Superior temporal gyrus (tissue), 1 donor: ENCODE results near the gene MAMSTR.
"Not testable (repeated sequence)": the region's sequence is repeated elsewhere in the genome, so short reads cannot be mapped to it uniquely, and the experiment has no call there.

Experiments
- DNase-seq: peaks from one replicate; pipeline ENCODE4 v3.0.0-alpha.2; 2016; ENCODE audit errors: extremely low spot score

MAMSTR gene

DNA sequence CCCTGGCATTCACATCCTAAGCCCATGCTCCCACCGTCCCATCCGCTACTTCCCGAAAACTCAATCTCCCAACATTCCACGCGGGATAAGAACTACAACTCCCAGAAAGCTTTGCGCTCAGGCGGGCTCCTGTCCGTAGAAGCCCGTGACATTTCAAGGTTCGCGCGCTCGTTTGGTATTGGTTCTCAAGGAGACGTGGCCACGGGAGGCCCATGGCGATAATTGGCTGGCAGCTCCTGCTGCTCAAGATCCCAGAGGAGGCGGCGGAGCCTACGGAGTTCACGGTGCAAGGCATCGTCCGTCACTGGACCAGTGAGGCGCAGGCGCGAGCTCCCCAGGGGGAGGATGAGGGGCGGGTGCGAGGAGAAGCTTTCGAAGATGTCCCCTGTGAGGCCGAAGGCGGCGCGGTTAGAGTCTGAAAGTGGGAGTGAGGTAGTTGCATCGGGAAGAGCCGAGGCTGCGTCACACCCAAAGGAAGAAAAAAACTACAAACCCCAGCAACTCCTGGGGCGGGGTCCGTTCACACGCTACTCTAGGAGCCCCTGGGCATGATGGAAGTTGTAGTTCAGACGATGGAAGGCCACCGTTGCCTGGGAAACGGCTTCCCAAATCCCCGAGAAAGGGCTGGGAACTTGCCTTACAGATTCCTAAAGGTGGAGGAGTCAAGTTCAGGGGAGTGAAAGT is 1.2 kb upstream of the MAMSTR start:
- DNase-seq = peak; percentile 100

DNA sequence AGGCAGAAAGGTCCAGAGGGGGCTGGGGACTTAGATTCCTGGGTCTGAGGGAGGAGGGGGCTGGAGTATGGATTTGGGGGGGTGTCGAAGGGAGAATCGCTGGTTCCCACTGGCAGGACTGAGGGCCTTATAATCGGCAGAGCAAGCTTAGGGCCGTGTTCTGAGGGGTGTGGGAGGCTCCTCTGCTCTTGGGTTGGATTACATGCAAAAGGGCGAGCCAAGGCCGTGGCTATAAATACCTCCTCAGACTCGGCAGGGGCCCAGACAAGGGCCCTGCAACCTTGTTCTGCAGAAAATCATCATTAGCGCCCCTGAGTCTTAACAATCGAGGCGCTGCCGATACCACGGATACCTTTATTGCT is 707 bp upstream of the MAMSTR start:
- DNase-seq = no peak

DNA sequence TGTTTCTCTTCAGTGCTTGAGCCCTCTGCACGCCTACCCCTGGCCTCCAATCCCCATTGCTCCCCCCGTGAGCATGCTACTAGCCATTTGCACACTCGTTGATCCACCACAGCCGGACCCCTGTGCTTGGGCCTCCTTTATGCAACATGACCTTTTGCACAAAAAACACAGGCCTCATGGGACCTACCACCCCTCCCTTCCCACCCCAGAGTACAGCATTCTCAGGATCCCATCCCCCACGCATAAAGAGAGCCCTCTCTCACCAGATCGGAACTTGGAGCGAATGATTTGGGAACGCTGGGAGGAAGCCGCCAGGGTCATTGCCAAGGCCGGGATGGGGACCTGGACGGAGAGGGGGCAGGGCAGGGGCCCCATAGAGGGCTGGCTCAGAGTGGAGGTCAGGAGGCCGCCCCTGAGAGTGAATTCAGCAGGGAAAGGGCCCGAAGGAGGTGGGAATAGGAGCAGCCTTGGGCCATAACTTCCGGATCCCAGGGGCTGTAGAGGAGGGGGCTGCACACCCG is 754 bp downstream of the MAMSTR start:
- DNase-seq = no peak

- not testable (repeated sequence) for DNase-seq
Observed at GRCh38 chr19:48718106-48718505, 1.4 kb downstream of the MAMSTR start.

DNA sequence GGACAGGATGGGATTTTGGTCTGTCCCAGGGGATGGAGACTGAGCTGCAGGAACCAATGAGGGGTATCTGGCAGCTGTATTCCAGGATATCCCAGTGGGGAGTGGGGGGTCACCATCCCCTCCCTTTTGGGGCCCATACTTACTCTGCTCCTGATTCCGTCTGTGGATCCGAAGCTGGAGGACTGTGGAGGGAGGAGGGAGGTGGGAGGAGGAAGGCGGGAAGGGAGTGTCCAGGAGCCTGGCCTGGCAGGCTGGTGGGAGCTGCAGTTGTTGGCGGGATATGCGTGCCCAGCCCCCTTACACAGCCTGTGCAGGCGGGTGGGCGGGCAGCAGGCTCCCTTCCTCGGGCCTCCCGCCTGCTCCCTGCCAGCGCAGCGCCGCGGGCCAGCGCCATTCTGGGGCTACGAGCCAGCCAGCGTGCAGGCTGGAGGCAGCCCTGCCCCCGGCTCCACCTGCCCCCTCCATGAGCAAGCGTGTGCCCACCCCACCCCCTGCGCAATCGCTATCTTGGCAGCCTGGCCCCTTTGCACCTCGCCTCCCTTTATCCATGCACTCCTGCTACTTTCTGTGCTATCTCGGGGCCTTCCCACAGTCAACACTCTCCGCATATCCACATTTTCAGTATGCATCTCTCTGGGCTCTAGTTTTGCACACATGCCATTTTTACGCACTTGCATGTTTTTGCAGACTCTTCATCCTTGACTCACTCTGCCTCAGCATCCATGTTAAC is 2.8 kb downstream of the MAMSTR start:
- DNase-seq = peak; percentile 40

DNA sequence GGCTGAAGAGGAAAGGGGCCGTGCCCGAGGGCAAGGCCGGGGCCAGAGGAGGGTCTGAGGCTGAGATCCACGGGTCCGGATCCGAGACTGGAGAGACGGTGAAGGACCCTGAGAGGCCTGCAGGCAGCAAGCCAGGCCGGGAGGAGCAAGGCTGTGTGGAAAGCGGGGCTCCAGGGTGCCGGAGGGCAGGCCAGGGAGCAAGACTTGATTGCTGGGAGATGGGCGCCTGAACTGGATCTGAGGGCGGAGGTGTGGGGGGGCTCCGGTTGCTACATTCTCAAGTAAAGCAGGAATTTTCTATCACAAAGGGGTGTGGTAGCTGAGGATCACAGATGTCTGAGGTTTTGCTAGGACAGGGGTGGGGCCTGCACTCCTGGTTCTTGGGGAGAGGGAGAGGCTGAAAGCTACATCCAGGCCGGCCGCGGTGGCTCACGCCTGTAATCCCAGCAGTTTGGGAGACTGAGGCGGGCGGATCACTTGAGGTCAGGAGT is 3.8 kb downstream of the MAMSTR start:
- DNase-seq = no peak

DNA sequence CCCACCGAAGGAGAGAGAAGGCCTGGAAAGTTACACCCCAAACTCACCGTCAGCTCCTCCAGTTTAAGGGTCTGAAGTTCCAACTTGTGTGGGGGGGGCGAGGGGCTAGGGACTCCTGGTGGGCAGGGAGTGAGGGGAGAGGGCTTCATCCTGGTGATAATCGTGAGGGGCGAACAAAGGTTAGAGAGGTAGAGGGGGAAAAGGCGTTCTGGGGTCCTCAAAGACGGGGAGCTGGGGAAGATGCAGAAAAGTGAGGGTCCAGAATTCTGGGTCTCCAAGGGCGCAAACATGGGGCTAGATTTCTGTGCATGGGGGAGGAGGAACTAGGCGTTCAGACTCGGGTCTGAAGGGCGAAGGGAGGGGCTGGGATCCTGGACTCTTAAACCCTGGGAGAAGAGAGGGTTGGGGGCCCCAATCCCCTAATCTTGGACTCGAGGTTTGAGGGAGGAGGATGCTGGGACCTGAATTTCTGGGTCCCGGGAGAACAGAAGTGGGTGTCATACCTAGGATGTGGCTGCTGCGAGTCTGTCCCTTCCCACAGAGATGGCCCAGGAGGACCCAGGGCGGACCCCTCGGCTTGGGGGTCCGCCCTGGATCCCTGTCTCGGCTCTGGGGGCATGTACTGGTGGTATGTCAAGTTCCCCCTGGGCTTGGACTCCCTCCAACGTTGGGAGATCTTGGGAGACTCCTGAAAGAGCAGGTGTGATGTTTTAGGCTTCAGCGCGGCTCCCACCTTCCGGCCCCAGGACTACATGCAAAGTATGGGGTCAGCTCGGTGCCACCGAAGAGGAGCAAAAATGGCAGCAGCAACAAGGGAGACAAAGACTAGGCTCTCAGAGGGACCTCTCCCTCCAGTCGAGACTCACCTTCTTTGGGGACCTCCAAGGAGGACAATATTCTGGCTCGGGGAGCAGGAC is 4.5 kb downstream of the MAMSTR start:
- DNase-seq = peak; percentile 10

GRCh38 chr19:48713864-48714755 is 5.4 kb downstream of the MAMSTR start:
- peak; percentile 99 for DNase-seq

DNA sequence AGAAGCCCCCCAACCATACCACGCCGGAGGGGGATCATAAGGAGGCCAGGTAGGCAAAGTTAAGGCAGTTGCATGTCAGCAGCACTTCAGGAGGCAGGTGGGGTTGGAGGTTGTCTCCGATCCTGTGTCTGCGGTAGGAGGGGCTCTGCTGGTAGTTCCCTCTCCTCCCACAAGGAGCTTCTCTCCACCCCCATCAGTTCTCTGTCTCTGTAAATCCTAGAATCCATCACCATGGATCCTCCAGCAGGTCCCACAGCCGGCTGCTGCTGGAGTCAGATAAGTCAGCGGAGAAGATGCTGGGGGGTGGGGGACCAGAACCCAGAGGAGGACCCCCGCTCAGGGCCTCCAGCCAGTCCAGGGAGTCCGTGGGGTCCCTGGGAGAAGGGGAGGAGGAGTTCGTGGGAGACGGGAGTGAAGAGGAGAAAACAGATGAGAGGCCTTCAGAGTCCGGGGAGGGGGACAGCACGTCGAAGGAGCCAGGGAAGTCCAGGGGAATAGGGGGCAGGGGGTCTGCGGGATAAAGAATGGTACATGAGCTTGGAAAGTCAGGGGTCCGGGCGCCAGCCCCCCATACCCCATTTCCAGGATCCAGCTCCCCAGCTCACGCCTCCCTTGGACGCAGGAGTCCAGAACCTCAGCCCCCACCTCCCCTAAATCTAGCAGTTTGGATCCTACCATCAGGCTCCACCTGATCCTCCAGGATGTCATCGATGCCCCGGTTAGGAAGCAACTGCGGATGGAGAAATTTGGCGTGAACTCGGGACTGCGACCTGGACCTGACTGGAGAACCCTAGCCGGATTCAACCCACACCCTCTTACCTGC is 6.3 kb downstream of the MAMSTR start:
- no peak for DNase-seq

- no peak for DNase-seq
Observed at GRCh38 chr19:48711106-48711662, 8.3 kb downstream of the MAMSTR start.

GRCh38 chr19:48708471-48708870 is 11.1 kb downstream of the MAMSTR start:
- no peak for DNase-seq

DNA sequence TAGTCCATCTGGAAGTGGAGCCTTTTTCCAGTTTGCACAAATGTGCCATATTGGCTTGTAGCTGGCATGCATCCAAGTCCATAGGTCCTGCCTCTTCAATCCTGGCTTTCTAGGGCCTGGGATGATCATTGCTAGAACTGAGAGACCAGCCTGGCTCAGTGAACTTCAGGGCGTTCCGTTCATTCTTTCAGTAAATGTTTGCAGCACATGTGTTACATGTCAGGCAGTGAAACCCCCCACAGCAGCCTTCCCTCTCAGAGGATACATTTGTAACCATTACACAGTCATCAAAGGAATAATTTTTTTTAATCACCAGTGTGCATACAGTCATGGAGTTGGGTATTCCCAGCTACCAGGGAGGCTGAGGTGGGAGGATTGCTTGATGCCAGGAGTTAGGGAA is 14.1 kb downstream of the MAMSTR start:
- no peak for DNase-seq

DNA sequence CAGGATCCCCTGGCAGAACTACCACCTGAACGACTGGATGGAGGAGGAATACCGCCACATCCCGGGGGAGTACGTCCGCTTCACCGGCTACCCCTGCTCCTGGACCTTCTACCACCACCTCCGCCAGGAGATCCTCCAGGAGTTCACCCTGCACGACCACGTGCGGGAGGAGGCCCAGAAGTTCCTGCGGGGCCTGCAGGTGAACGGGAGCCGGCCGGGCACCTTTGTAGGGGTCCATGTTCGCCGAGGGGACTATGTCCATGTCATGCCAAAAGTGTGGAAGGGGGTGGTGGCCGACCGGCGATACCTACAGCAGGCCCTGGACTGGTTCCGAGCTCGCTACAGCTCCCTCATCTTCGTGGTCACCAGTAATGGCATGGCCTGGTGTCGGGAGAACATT is 16.2 kb downstream of the MAMSTR start:
- no peak for DNase-seq

DNA sequence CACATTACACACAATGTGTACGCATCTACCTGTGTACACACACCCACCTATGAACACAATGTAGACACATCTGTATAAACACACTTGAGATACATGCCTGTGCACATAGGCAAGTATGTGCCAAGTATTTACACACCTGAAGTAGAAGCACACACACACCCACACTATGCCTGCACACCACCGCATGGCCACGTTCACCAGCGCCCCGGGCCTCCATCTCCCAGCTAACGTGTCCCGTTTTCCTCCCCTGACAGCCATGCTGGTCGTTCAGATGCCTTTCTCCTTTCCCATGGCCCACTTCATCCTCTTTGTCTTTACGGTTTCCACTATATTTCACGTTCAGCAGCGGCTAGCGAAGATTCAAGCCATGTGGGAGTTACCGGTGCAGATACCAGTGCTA is 16.8 kb downstream of the MAMSTR start:
- DNase-seq = no peak

DNA sequence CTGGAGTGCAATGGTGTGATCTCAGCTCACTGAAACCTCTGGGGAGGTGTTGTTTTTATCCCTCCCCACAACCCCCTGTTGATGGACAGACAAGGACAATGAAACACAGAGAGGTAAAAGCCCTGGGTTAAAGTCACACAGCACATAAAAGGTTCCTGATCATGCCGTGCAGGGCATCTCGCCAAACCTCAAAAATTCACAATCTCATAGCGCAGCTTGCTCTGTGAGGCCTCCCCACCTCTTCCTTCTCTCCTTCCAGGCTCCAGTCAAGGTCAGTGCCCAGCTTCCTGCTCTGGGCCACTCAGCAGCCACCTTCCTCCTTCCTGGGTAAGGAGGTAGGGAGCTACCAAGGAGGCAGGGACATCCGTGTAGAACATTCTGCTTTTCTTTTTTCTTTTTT is 21.5 kb downstream of the MAMSTR start:
- DNase-seq = no peak

GRCh38 chr19:48696353-48697010 is 23.0 kb downstream of the MAMSTR start:
- DNase-seq = no peak

DNA sequence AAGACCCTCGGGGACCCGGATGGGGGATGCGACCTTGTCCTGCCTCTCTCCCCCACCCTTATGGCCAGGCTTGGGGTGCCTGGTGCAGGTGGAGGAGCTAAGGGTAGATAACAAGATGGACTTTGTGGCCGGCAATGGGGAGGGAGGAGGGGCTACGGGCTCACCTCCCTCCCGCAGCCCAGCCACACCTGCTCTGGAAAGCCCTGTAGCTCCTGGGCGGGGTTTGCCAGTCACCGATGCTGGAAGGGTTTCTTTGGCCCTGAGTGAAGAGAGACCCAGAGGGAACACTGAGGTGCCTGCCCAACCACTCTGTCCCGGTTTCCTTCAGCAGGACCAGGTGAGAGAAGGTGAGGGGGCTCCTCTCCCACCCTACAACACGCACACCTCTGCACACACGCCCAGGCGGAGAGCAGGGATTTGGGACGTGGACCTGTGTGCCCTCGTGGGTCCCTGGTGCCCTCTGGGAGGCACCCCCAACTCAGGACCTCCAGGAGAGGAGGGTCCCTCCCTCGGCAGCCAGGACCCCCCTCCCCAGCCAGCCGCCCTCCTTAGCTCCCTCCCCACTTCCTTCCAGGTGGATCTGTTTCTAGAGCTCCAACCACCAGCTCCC is 23.7 kb downstream of the MAMSTR start, which contains the start of gene FUT2:
TSS of gene FUT2 (plus strand) at position 229 of the 610 bp plus-strand sequence. CDS start 6,986 bp downstream, outside the sequence.
- DNase-seq = no peak

GRCh38 chr19:48693629-48694028 is 25.9 kb downstream of the MAMSTR start:
- not testable (repeated sequence) for DNase-seq

GRCh38 chr19:48689449-48689848 is 30.1 kb downstream of the MAMSTR start:
- peak; percentile 53 for DNase-seq
